GM18868 (cell line): ENCODE results near the gene GLS2.
"Not testable (repeated sequence)": the region's sequence is repeated elsewhere in the genome, so short reads cannot be mapped to it uniquely, and the experiment has no call there.

ENCODE experiments used
- ATAC-seq: cut with Tn5 transposase; IDR thresholded peaks from one replicate; pipeline ENCODE4 v1.9.1; 2021; ENCODE audit warnings: mild to moderate bottlenecking, moderate library complexity; ENCODE audit not compliant: unreplicated experiment

Gene GLS2

GRCh38 chr12:56448860-56449621 lies 38.9 kb downstream of the GLS2 start, which contains the start of gene TIMELESS:
TSS of gene TIMELESS (minus strand) at chr12:56449426. CDS start at chr12:56434170, 15,256 bp downstream.
- ATAC-seq = peak; percentile 96

GRCh38 chr12:56443208-56443607 lies 44.8 kb downstream of the GLS2 start:
- not testable (repeated sequence) for ATAC-seq

DNA sequence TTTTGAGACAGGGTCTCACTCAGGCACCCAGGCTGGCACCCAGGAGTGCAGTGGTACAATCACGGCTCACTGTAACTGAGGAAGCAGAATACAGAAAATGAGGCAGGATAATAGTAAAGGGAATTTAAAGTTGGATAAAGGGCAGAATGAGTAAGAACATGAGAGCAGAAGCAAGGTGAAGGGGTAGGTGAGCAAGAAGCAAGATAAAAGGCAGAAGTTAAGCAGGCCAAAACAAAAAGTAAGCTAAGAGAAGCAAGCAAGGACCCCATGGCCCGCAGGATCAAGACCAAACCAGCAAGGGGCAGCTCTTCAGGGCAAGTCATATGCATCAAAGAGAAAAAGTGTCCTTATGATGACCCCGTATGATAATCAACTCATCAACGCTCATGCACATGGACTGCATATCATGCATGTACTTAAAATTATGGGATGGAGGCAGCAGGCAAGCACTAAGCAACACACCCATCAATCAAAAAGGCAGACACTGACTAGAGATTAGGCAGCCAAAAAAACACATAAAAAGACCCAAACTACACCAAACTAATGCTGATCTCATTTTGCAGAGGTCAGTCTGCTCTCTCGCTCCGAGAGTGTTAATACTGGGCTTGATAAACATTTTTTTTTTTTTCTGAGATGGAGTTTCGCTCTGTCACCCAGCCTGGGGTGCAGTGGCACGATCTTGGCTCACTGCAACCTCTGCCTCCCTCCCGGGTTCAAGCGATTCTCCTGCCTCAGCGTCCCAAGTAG lies 50.4 kb downstream of the GLS2 start:
- ATAC-seq = no peak

DNA sequence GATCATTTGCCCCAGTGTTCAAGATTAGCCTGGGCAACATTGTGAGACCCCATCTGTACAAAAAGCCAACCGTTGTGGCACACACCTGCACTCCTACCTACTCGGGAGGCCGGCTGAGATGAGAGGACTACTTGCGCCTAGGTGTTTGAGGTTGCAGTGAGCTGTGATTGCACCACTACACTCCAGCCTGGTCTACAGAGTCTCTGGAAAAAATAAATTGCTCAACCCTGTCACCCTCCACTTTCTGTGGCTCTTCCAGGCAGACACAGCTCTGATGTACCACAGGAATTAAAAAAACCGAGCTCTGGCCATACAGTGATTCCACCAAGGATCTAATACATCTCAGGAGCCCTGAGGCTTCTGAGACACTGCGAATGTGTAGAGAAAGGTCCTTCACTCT lies 53.1 kb downstream of the GLS2 start:
- no peak for ATAC-seq

- no peak for ATAC-seq
These were observed 56.1 kb downstream of the GLS2 start for GRCh38 chr12:56431850-56432249.

DNA sequence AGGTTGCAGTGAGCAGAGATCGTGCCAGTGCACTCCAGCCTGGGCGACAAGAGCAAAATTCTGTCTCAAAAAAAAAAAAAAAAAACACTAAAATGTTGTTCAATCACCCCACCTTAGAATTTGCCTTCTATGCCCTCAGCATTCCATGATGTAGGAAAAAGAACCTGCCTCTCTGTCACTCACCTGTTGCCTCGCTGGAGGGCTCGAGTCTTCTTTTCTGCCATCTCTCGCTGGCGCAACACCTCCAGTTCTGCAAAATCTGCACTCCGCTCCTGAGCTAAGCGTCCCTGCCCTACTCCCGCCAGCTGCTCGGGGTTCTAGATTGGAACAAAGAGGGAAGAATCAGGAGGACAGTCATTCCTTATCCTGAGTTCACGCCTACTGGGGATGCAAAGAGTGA lies 56.7 kb downstream of the GLS2 start:
- ATAC-seq = no peak

DNA sequence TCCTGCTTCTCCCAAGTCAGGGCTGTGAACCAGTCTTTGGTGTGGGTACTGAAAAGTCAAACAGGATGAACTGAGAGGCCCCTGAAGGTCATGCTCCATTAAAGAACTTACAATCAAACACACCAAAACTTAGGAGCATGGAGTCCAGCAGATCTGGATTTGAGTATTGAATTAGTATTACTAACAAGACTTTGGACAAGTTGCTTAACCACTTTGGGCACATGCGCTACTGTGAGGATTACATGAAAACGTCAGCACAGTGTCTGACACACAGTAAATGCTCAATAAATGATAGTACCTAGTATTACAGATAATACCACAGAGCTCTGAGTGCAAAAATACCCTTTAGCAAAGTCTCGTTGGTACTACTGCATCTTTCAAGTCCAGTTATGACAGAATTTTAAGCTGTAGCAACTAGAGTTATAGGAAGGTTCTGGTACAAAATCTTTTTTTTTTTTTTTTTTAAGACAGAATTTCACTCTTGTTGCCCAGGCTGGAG lies 62.0 kb downstream of the GLS2 start:
- ATAC-seq = no peak

DNA sequence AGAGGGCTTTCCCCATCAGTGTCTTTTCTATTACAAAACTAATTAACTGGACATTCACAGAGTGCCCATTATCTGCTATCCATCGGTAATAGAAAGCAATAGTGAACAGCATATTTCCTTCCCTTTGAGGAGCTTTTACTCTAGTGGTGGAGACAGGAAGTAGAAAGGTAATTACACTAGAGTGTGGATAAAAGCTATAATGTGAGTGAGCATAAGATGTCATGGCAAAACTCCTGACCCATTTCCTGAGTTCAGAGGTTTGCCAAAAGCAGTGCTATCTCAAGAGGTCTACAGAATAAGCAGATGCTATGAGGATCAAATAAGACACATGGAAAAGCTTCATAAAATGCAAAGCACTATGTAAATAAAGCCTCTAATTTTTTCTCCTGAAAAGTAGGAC lies 62.8 kb downstream of the GLS2 start:
- ATAC-seq = no peak
